ENCODE results near the gene MTURN. TPM values are rescaled to one million over a fixed set of nuclear protein-coding genes. Genes with fewer than 3 reads are reported as not detected.

The MTURN gene
- total RNA-seq, 1 experiment from 2014 or later: 2.2 TPM

GRCh38 chr7:30188811-30189210 lies 54.0 kb downstream of the MTURN start:
- H3K36me3 Mint-ChIP-seq (ENCODE audit: insufficient read depth, unreplicated experiment): no peaks in the 10 kb centered on the region
- CTCF ChIA-PET: no interaction called here
- Histone ChIP-seq H3K4me1 (no peaks in the 10 kb centered on the region), H3K9me3 (no peaks in the 10 kb centered on the region; the same call in 1 of the 2 replicates), H3K36me3 (ENCODE audit: control insufficient read depth, insufficient read depth, low read length) (no peaks in the 10 kb centered on the region), H3K27me3 (replicated peaks; ENCODE audit: control insufficient read depth, insufficient read depth, low read length) (no peaks in the 10 kb centered on the region), H3K4me3 (ENCODE audit: low read depth, low read length) (no peak overlapping the region)
- H3K27ac Mint-ChIP-seq (ENCODE audit: unreplicated experiment): no peak overlapping the region
- BruUV-seq (replicated peaks): no TSS peak
- peaks cover 9% of the 10 kb centered on the region for H3K9me3 Mint-ChIP-seq (ENCODE audit: unreplicated experiment)
- no peaks in the 10 kb centered on the region for H3K27me3 Mint-ChIP-seq (ENCODE audit: insufficient read depth, unreplicated experiment)
- H3K4me3 Mint-ChIP-seq (ENCODE audit: unreplicated experiment): no peak overlapping the region
- POLR2A ChIA-PET: no interaction called here
- no peaks in the 10 kb centered on the region for H3K4me1 Mint-ChIP-seq (ENCODE audit: low read depth, unreplicated experiment)
- intact Hi-C loops (cut with micrococcal nuclease; ENCODE audit: unreplicated experiment): no loop called here
- DNase-seq: no peak
- TF ChIP-seq, protein P1, sequence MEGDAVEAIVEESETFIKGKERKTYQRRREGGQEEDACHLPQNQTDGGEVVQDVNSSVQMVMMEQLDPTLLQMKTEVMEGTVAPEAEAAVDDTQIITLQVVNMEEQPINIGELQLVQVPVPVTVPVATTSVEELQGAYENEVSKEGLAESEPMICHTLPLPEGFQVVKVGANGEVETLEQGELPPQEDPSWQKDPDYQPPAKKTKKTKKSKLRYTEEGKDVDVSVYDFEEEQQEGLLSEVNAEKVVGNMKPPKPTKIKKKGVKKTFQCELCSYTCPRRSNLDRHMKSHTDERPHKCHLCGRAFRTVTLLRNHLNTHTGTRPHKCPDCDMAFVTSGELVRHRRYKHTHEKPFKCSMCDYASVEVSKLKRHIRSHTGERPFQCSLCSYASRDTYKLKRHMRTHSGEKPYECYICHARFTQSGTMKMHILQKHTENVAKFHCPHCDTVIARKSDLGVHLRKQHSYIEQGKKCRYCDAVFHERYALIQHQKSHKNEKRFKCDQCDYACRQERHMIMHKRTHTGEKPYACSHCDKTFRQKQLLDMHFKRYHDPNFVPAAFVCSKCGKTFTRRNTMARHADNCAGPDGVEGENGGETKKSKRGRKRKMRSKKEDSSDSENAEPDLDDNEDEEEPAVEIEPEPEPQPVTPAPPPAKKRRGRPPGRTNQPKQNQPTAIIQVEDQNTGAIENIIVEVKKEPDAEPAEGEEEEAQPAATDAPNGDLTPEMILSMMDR (IDR thresholded peaks at IDR 0.05; ENCODE audit: insufficient read depth in 1 of 2, low read depth in 1 of 2, low read length in 1 of 2, severe bottlenecking in 1 of 2, unreplicated experiment in 1 of 2): no peak

GRCh38 chr7:30191809-30192208 lies 57.0 kb downstream of the MTURN start:
- Mint-ChIP-seq H3K27ac (ENCODE audit: unreplicated experiment) (no peak overlapping the region), H3K4me3 (ENCODE audit: unreplicated experiment) (no peak overlapping the region), H3K36me3 (ENCODE audit: insufficient read depth, unreplicated experiment) (no peaks in the 10 kb centered on the region), H3K4me1 (ENCODE audit: low read depth, unreplicated experiment) (no peaks in the 10 kb centered on the region), H3K9me3 (ENCODE audit: unreplicated experiment) (peaks cover 30% of the 10 kb centered on the region), H3K27me3 (ENCODE audit: insufficient read depth, unreplicated experiment) (no peaks in the 10 kb centered on the region)
- H3K36me3 ChIP-seq (ENCODE audit: control insufficient read depth, insufficient read depth, low read length): no peaks in the 10 kb centered on the region
- no peak for DNase-seq
- H3K4me1 ChIP-seq: no peaks in the 10 kb centered on the region
- intact Hi-C loops (cut with micrococcal nuclease; ENCODE audit: unreplicated experiment): no loop called here
- no peak overlapping the region for H3K4me3 ChIP-seq (ENCODE audit: low read depth, low read length)
- H3K27me3 ChIP-seq (replicated peaks; ENCODE audit: control insufficient read depth, insufficient read depth, low read length): no peaks in the 10 kb centered on the region
- BruUV-seq (replicated peaks): no TSS peak
- ChIA-PET CTCF (no interaction called here), POLR2A (interaction anchor here (0.6 kb wide), 1 partner anchor 216 kb away, joined by 13 read pairs; no protein-coding TSS in a partner anchor)
- TF ChIP-seq, protein P1 (IDR thresholded peaks at IDR 0.05; ENCODE audit: insufficient read depth in 1 of 2, low read depth in 1 of 2, low read length in 1 of 2, severe bottlenecking in 1 of 2, unreplicated experiment in 1 of 2): no peak
- H3K9me3 ChIP-seq: peaks cover 13% of the 10 kb centered on the region

- DNase-seq: no peak
- Mint-ChIP-seq H3K27ac (ENCODE audit: unreplicated experiment) (no peak overlapping the region), H3K27me3 (ENCODE audit: insufficient read depth, unreplicated experiment) (peaks cover 3% of the 10 kb centered on the region), H3K4me1 (ENCODE audit: low read depth, unreplicated experiment) (no peaks in the 10 kb centered on the region), H3K4me3 (ENCODE audit: unreplicated experiment) (no peak overlapping the region), H3K9me3 (ENCODE audit: unreplicated experiment) (peaks cover 46% of the 10 kb centered on the region), H3K36me3 (ENCODE audit: insufficient read depth, unreplicated experiment) (no peaks in the 10 kb centered on the region)
- ChIA-PET POLR2A (no interaction called here), CTCF (no interaction called here)
- no TSS peak for BruUV-seq (replicated peaks)
- Histone ChIP-seq H3K27me3 (replicated peaks; ENCODE audit: control insufficient read depth, insufficient read depth, low read length) (no peaks in the 10 kb centered on the region), H3K9me3 (peaks cover 26% of the 10 kb centered on the region), H3K36me3 (ENCODE audit: control insufficient read depth, insufficient read depth, low read length) (no peaks in the 10 kb centered on the region), H3K4me3 (ENCODE audit: low read depth, low read length) (no peak overlapping the region), H3K4me1 (no peaks in the 10 kb centered on the region)
- intact Hi-C loops (cut with micrococcal nuclease; ENCODE audit: unreplicated experiment): no loop called here
- TF ChIP-seq, protein P1 (IDR thresholded peaks at IDR 0.05; ENCODE audit: insufficient read depth in 1 of 2, low read depth in 1 of 2, low read length in 1 of 2, severe bottlenecking in 1 of 2, unreplicated experiment in 1 of 2): no peak
Observed at GRCh38 chr7:30193336-30193943, 58.7 kb downstream of the MTURN start.

Measured in Caco-2 (cell line).